ENCODE data around the gene TPGS1.

The TPGS1 gene

DNA sequence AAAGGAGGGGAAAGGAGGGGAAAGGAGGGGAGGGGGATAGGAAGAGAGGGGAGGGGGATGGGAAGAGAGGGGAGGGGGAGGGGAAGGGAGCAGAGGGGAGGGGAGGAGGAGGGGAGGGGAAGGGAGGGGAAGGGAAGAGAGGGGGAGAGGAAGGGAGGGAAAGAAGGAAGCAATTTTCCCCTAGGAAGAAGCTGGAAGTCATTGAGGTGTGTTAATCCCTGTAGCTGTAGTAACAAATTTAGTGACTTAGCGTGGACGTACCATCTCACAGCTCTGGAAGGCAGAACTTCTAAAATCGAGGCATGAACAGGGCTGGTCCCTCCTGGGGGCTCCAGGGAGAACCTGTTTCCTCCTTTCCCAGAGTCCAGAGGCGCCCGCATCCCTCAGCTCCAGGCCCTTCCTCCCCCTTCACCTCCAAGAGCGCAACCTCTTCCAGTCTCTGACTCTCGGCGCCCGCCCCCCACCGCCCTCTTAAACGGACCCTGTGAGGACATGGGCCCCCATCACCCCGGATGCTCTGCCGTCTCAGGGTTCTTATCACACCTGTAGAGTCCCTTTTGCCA lies 18.6 kb downstream of the TPGS1 start:
- H3K4me3 ChIP-seq (ENCODE audit: low read depth, low read length) = no peak overlapping the region
- no peak for TF ChIP-seq CTCF (IDR thresholded peaks at IDR 0.05; ENCODE audit: low read depth, low read length)

GRCh38 chr19:530134-531008 lies 23.1 kb downstream of the TPGS1 start:
- peak overlapping the region; percentile 71 for H3K4me3 ChIP-seq (ENCODE audit: low read depth, low read length)
- TF ChIP-seq CTCF (IDR thresholded peaks at IDR 0.05; ENCODE audit: low read depth, low read length) = no peak

DNA sequence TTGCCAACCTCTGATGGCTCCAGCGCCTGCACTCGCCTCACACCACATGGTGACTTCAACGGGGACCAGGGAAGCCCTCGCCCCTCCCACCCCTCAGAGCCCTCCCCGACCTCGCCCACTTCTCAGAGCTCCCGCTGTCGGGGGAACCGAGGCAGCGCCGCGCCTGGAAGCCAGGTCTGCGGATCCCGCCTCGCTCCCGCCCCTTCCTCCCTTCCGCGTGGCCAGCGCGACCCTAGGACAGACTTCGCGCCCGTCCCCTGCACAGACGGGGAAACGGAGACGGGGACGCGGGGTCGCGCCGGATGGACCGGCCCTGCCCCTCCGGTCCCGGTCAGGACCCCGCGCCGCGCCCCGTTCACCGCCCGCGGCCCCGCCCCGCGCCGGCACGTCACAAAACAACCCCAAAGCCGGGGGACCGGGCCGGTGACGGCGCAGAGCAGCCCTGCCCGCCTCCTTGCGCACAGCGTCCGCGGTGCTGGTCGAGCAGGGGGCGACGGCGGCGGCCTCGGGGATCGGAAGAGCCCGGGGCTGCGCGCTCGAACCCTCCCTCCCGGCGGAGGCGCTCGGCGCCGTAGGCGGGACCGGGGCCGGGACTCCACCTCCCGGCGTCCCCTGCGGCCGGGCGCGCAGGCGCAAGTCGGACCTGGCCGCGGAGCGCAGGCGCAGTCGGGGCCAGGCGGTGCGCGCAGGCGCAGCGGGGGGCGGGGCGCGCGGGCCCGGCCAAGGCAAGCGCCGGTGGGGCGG lies 23.9 kb downstream of the TPGS1 start:
- peak overlapping the region; percentile 71 for H3K4me3 ChIP-seq (ENCODE audit: low read depth, low read length)
- TF ChIP-seq CTCF (IDR thresholded peaks at IDR 0.05; ENCODE audit: low read depth, low read length) = no peak

DNA sequence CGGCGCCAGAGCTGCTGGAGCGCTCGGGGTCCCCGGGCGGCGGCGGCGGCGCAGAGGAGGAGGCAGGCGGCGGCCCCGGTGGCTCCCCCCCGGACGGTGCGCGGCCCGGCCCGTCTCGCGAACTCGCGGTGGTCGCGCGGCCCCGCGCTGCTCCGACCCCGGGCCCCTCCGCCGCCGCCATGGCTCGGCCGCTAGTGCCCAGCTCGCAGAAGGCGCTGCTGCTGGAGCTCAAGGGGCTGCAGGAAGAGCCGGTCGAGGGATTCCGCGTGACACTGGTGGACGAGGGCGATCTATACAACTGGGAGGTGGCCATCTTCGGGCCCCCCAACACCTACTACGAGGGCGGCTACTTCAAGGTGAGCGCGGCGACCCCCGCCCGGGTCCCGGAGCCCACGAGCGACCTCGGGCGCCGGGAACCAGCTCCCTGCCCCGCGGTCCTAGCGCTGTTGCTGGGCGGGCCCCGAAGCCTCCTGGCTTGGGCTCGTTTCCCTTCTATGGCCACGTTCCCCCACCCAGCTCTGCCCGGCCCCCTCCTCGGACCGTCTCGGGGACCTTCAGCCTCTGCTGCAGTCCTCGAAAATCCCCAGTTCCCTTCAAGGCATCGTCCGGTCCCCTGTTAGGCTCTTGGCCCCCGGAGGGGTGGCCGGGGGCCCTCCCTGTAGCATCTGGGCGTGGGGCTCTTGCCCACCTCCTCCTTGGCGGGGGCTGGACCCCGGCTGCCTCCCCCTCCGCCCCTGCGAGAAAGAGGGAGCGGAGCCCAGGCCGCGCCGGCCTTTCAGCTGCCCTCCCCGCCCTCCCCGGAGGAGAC lies 24.7 kb downstream of the TPGS1 start, which contains the start of gene CDC34:
Gene CDC34 (plus strand): TSS at position 8 of the 808 bp plus-strand sequence. CDS start 172 bp downstream, at position 180.
- H3K4me3 ChIP-seq (ENCODE audit: low read depth, low read length) = peak within 1 kb of the TSS; percentile 93
- TF ChIP-seq CTCF (IDR thresholded peaks at IDR 0.05; ENCODE audit: low read depth, low read length) = no peak

DNA sequence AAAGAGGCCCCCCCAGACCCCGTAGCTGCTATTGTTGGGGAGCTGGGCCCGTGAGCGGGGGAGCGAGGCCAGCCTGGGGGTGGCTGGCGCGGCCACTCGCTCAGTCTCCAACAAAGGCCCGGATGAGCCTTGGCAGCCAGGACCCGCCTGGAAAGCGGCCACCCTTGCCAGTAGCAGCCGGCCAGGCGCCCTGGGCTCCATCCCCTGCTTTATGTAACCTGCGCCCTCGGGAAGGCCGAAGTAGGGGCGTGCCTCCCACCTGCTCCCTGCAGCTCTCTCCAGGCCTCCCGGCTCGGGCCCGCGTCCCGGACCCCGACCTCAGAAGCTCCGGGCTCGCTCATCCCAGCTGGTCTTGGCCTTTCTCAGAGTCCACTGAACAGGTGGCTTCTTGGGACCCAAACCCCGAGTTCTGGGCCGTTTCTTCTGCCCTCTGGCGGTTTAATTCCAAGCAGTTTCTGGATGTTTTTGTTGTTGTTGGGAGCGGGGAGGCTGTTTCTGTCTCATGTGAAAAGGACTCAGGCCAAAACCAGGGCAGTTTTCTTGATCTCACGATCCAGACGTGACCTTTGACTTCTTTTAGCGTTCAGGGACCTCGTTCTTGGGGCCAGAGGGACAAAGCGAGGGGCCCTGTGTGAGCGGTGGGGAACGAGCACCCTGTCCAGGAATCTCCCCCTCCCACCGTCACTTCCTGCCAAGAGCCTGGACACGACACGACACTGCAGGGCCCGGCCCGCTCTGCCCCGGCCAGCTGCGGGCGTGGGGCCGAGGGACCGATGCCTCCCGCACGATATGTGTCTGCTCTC lies 25.5 kb downstream of the TPGS1 start:
- peak; percentile 33 for TF ChIP-seq CTCF (IDR thresholded peaks at IDR 0.05; ENCODE audit: low read depth, low read length)
- peak overlapping the region; percentile 93 for H3K4me3 ChIP-seq (ENCODE audit: low read depth, low read length)

GRCh38 chr19:533364-534058 lies 26.2 kb downstream of the TPGS1 start:
- no peak for TF ChIP-seq CTCF (IDR thresholded peaks at IDR 0.05; ENCODE audit: low read depth, low read length)
- peak overlapping the region; percentile 93 for H3K4me3 ChIP-seq (ENCODE audit: low read depth, low read length)

All from WI38 (cell line).